Endothelial cell of umbilical vein (primary cell): ENCODE data around the gene BIRC6. TPM values are rescaled to one million over a fixed set of nuclear protein-coding genes. Genes with fewer than 3 reads are reported as not detected.

Experiments used
- BruUV-seq: library from RNA; stranded (reverse); fragments of 400-500 nt; replicated peaks from 2 replicates; lab custom pipeline; 2021; lab: Mats Ljungman, UMichigan
- CTCF ChIA-PET: fragments of 300-600, 350-600 bp; sonication (Branson Sonifier 250); formaldehyde crosslinking; loops from one replicate; lab custom pipeline; 2021; ENCODE audit warnings: antibody characterized with exemption, inconsistent platforms; lab: Charles Lee
- POLR2A ChIA-PET: fragments of 300-600, 350-600 bp; sonication (Branson Sonifier 250); formaldehyde crosslinking; loops from one replicate; lab custom pipeline; 2021; ENCODE audit warnings: antibody characterized with exemption, inconsistent platforms; lab: Charles Lee
- DNase-seq: peaks from one replicate; pipeline ENCODE4 v3.0.0-alpha.2; 2011; ENCODE audit warnings: low read depth, low spot score
- FAIRE-seq: peaks from 2 replicates; lab custom pipeline; 2011; peaks lifted over from hg19 to GRCh38; lab: Jason Lieb, UNC
- H2AFZ ChIP-seq: 2 replicates; pipeline ENCODE4 v1.6.0; 2012; ENCODE audit warnings: low read depth, low read length, control low read depth, inconsistent platforms
- H3K27ac ChIP-seq: 2 replicates; pipeline ENCODE4 v1.5.1; 2011; ENCODE audit warnings: low read depth, mild to moderate bottlenecking, control low read depth, low read length, moderate library complexity; ENCODE audit not compliant: insufficient read depth
- H3K27me3 ChIP-seq, 2 experiments: 2 replicates each; pipeline versions ENCODE4 v1.6.0 to v1.6.1; 2011; ENCODE audit warnings: low read length in 2 of 2, mixed read lengths in 1 of 2; ENCODE audit not compliant: control insufficient read depth in 2 of 2, insufficient read depth in 2 of 2
- H3K36me3 ChIP-seq, 2 experiments: 2 replicates in 1 of 2; 3 replicates in 1 of 2; pipeline ENCODE4 v1.5.1; 2011; ENCODE audit warnings: low read length in 2 of 2, mild to moderate bottlenecking in 1 of 2, moderate library complexity in 1 of 2; ENCODE audit not compliant: control insufficient read depth in 2 of 2, insufficient read depth in 2 of 2; ENCODE audit errors: extremely low read depth in 1 of 2
- H3K4me1 ChIP-seq: 3 replicates; pipeline ENCODE4 v1.5.1; 2011; ENCODE audit warnings: mild to moderate bottlenecking, low read length; ENCODE audit not compliant: control insufficient read depth, insufficient read depth; ENCODE audit errors: extremely low read depth
- H3K4me2 ChIP-seq: 2 replicates; pipeline ENCODE4 v1.6.1; 2011; ENCODE audit warnings: low read length, control low read depth, mixed read lengths; ENCODE audit not compliant: insufficient read depth
- H3K4me3 ChIP-seq, 3 experiments: fragments of 200-600 bp in 1 of 3; sonication (generic), shearing (Covaris generic) in 1 of 3; replicated peaks in 1 of 3; 2 replicates each; pipeline ENCODE4 v1.5.1; 2011 to 2016; ENCODE audit warnings: control low read depth in 3 of 3, low read length in 3 of 3, mild to moderate bottlenecking in 2 of 3, inconsistent platforms in 1 of 3, low read depth in 1 of 3, moderate library complexity in 1 of 3; ENCODE audit not compliant: insufficient read depth in 1 of 3
- H3K79me2 ChIP-seq: 2 replicates; pipeline ENCODE4 v1.6.0; 2012; ENCODE audit warnings: low read length, inconsistent platforms; ENCODE audit not compliant: control insufficient read depth, insufficient read depth
- H3K9ac ChIP-seq: replicated peaks from 2 replicates; pipeline ENCODE3; 2011; ENCODE audit warnings: low read length, control low read depth; ENCODE audit not compliant: insufficient read depth; ENCODE audit errors: extremely low read depth
- H3K9me1 ChIP-seq: replicated peaks from 3 replicates; pipeline ENCODE4 v1.6.0; 2011; ENCODE audit warnings: mild to moderate bottlenecking, low read length; ENCODE audit not compliant: control insufficient read depth, insufficient read depth; ENCODE audit errors: extremely low read depth
- H3K9me3 ChIP-seq: replicated peaks from 2 replicates; pipeline ENCODE4 v1.5.1; 2012; ENCODE audit warnings: low read length, inconsistent platforms; ENCODE audit not compliant: control insufficient read depth, insufficient read depth
- H4K20me1 ChIP-seq: replicated peaks from 2 replicates; pipeline ENCODE3; 2011; ENCODE audit warnings: mild to moderate bottlenecking, low read length; ENCODE audit not compliant: control insufficient read depth, insufficient read depth; ENCODE audit errors: extremely low read depth
- CTCF ChIP-seq, 2 donors: IDR thresholded peaks; 1 replicate in 1 of 2; 2 replicates in 1 of 2; pipeline ENCODE4 v1.5.1; 2011; ENCODE audit warnings: low read length in 2 of 2, mild to moderate bottlenecking in 2 of 2, moderate library complexity in 2 of 2, control low read depth in 1 of 2, inconsistent platforms in 1 of 2, low read depth in 1 of 2; ENCODE audit not compliant: insufficient read depth in 1 of 2; ENCODE audit errors: extremely low read depth in 1 of 2
- EZH2 ChIP-seq: IDR thresholded peaks from 2 replicates; pipeline ENCODE4 v1.6.1; 2012; ENCODE audit warnings: borderline replicate concordance, low read depth, mild to moderate bottlenecking, moderate library complexity, low read length, inconsistent platforms; ENCODE audit not compliant: severe bottlenecking
- FOS ChIP-seq: IDR thresholded peaks from 2 replicates; pipeline ENCODE4 v1.6.1; 2011; ENCODE audit warnings: mild to moderate bottlenecking, low read length, moderate library complexity, borderline replicate concordance; ENCODE audit not compliant: insufficient read depth
- GATA2 ChIP-seq: IDR thresholded peaks from 2 replicates; pipeline ENCODE4 v1.7.0; 2011; ENCODE audit warnings: low read depth, mild to moderate bottlenecking, moderate library complexity, mixed read lengths, low read length; ENCODE audit not compliant: insufficient read length, insufficient read depth
- JUN ChIP-seq: IDR thresholded peaks from 2 replicates; pipeline ENCODE4 v1.6.1; 2011; ENCODE audit warnings: borderline replicate concordance, low read depth; ENCODE audit not compliant: insufficient read length, insufficient read depth
- MAX ChIP-seq: IDR thresholded peaks from 2 replicates; pipeline ENCODE4 v1.6.1; 2011; ENCODE audit not compliant: insufficient read depth, insufficient read length
- MYC ChIP-seq: IDR thresholded peaks from one replicate; pipeline ENCODE4 v1.6.1; 2011; ENCODE audit warnings: mild to moderate bottlenecking, low read depth, low read length
- POLR2A ChIP-seq: IDR thresholded peaks from 2 replicates; pipeline ENCODE4 v1.6.1; 2012; ENCODE audit warnings: low read depth, mild to moderate bottlenecking, control low read depth, low read length
- POLR2AphosphoS5 ChIP-seq: IDR thresholded peaks from 2 replicates; pipeline ENCODE4 v1.6.1; 2012; ENCODE audit warnings: low read depth, mild to moderate bottlenecking, control low read depth, low read length, moderate library complexity; ENCODE audit not compliant: insufficient read depth
- dilution Hi-C: fragments of 300-500 bp; cut with MboI; formaldehyde crosslinking; loops from one replicate; pipeline ENCODE4 v1.15.0; 2019; ENCODE audit warnings: low sequenced_read_pairs; ENCODE audit not compliant: extremely low pct_ligation_motif_present
- intact Hi-C: fragments of 100-400 bp; cut with micrococcal nuclease; formaldehyde crosslinking; loops from one replicate; pipeline ENCODE4 v1.10.0; 2022
- polyA plus RNA-seq, 4 experiments: library from polyadenylated mRNA; depleted of rRNA in 3 of 4; stranded (reverse) in 3 of 4; unstranded in 1 of 4; fragments of >200 nt; gene quantifications; 2 replicates each; pipeline versions ENCODE4 v1.2.1 to v1.2.3, GENCODE V29; 2011 to 2012; ENCODE audit warnings: missing spikeins in 1 of 4
- total RNA-seq: library from RNA; stranded (reverse); gene quantifications from 2 replicates; pipeline ENCODE4 v1.2.3, GENCODE V29; 2021

Gene BIRC6
- total and polyA plus RNA-seq, 2 donors (not counting 3 experiments of a cell fraction or from before 2014, with no cell fraction given), result 34.2 to 83.1 TPM

GRCh38 chr2:32357318-32358110 is 691 bp downstream of the BIRC6 start:
- intact Hi-C loops, result loop anchor here (1.0 kb wide), 3 partner anchors 15 to 294 kb away; partner anchors contain the start of genes SPAST and YIPF4
- H3K36me3 ChIP-seq, result no peaks in the 10 kb centered on the region
- TSS peak; percentile 17 for BruUV-seq
- CTCF ChIA-PET, result no interaction called here
- peak overlapping the region; percentile 68 to 92 (median 84) for H3K4me3 ChIP-seq
- FAIRE-seq (no peak), DNase-seq (peak; percentile 56)
- no peaks in the 10 kb centered on the region for H3K9me1 ChIP-seq
- POLR2A ChIA-PET, result no interaction called here
- H3K27ac ChIP-seq, result peak overlapping the region; percentile 77
- H3K9me3 ChIP-seq, result no peaks in the 10 kb centered on the region
- peak overlapping the region; percentile 98 for H3K4me2 ChIP-seq
- H4K20me1 ChIP-seq, result no peaks in the 10 kb centered on the region
- no peaks in the 10 kb centered on the region for H3K27me3 ChIP-seq
- TF ChIP-seq CTCF (IDR thresholded peaks at IDR 0.05; ENCODE audit: extremely low read depth in 1 of 2, insufficient read depth in 1 of 2, low read depth in 1 of 2, low read length in 2 of 2), result no peak
- no peak for TF ChIP-seq MYC
- TF ChIP-seq FOS, result no peak
- TF ChIP-seq GATA2, result no peak
- no peak for TF ChIP-seq MAX
- no peak for TF ChIP-seq EZH2
- TF ChIP-seq JUN, result no peak
- TF ChIP-seq POLR2A, result no peak
- TF ChIP-seq POLR2AphosphoS5, result no peak
- peak overlapping the region; percentile 97 for H3K9ac ChIP-seq
- H3K4me1 ChIP-seq, result peaks cover 13% of the 10 kb centered on the region
- H3K79me2 ChIP-seq, result peaks cover 53% of the 10 kb centered on the region
- peak overlapping the region; percentile 52 for H2AFZ ChIP-seq
- dilution Hi-C loops, result no loop called here
